ENCODE results near the gene SLC35F6. TPM values are rescaled to one million over a fixed set of nuclear protein-coding genes. Genes with fewer than 3 reads are reported as not detected.
"Not testable (repeated sequence)": the region's sequence is repeated elsewhere in the genome, so short reads cannot be mapped to it uniquely, and the experiment has no call there.

SLC35F6 gene
- total RNA-seq, 1 donor from 2014 or later = 7.8 TPM

DNA sequence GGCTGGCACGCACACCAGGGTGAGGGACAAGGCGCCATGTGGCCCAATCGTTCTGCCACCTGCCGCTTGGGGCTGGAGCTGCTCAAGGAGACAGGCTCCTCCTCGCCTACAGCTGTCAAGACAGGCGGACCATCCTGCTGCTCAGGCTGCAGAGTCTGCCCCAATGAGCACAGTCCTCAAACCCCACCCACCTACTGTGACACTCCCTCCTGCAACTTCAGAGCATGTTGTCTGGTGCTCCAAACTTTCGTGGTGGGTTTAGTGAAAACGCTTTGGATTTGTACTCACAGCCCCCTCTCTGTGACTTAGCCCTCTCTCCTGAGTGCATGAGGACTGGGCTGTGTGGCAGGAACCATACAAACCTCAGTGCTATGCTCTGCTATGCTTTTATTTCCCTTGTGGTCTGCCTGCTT is 23.2 kb upstream of the SLC35F6 start:
- Histone ChIP-seq H3K36me3 (ENCODE audit: control insufficient read depth in 3 of 3, insufficient read depth in 3 of 3, low read length in 3 of 3) (no peaks in the 10 kb centered on the region), H3K4me1 (ENCODE audit: control insufficient read depth in 3 of 3, insufficient read depth in 3 of 3, low read length in 3 of 3) (peaks cover 0 to 4% (median 2%) of the 10 kb centered on the region in 3 donors), H3K9me3 (ENCODE audit: control insufficient read depth in 3 of 3, low read length in 3 of 3) (no peaks in the 10 kb centered on the region), H3K27ac (ENCODE audit: low read depth, low read length) (no peak overlapping the region), H3K9ac (ENCODE audit: low read depth in 1 of 3, low read length in 3 of 3) (no peak overlapping the region), H3K27me3 (ENCODE audit: control insufficient read depth in 3 of 3, insufficient read depth in 3 of 3, low read length in 3 of 3) (peaks cover 0 to 4% (median 0%) of the 10 kb centered on the region in 3 donors), H3K4me3 (ENCODE audit: low read length in 3 of 3) (no peak overlapping the region)

DNA sequence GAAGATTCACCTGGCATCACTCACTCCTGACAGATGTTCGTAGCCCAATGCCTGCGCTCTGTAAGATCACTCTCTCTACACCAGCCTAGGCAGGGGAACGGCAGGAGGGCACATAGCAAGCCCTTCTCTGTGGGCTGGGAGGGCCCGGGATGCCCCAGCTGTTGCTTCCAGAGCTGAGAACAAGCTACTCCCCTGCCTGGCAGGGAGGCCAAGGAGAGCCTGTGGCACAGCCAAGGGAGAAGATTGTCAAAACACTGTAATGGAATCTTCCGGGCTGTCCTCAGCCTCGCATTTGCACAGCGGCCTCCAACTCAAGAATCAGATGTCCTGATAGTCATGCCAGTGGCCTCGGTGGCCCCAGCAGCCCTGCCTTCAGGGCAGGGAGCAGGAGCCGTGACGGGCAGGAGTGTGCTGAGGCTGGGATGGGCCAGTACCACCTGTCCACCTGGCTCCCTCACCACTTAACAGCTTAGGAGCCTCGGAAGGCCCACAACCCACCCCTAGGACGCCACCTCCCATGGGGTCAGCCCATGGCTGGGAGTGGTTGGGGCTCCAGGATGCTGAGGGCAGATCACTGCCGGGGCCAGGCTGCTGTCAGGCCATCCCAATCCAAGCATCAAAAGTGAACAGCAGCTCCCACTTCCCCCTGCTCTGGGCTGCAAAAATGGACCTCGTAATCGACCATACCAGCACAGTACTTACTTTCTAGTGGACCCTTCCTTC is 21.9 kb upstream of the SLC35F6 start:
- Histone ChIP-seq H3K27ac (ENCODE audit: low read depth, low read length) (no peak overlapping the region), H3K9ac (ENCODE audit: low read depth in 1 of 3, low read length in 3 of 3) (no peak overlapping the region), H3K4me1 (ENCODE audit: control insufficient read depth in 3 of 3, insufficient read depth in 3 of 3, low read length in 3 of 3) (no peaks in the 10 kb centered on the region)

DNA sequence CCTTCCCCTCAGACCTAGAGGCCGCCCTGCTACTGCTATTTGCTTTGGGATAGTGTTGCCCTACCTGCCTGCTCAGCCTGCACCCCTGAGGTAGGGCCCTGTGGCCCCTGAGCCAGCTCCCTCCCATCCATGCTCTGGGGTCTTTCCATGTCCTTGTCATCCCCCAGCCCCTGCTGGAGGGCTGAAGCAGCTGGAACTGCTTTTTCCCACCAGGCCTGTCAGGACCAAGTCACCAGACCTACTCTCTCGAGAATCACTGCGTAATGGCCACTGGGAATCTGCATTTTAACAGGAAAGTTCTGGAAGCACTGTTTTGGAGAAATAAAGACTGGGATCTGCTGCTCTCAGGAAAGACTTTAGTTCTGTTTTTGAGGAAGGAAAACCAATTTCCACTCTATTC is 20.2 kb upstream of the SLC35F6 start:
- H3K4me1 ChIP-seq (ENCODE audit: control insufficient read depth in 3 of 3, insufficient read depth in 3 of 3, low read length in 3 of 3) = no peaks in the 10 kb centered on the region
- no peak overlapping the region for H3K4me3 ChIP-seq (ENCODE audit: low read length in 3 of 3)
- H3K9me3 ChIP-seq (ENCODE audit: control insufficient read depth in 3 of 3, low read length in 3 of 3) = no peaks in the 10 kb centered on the region
- no peaks in the 10 kb centered on the region for H3K36me3 ChIP-seq (ENCODE audit: control insufficient read depth in 3 of 3, insufficient read depth in 3 of 3, low read length in 3 of 3)
- H3K9ac ChIP-seq (ENCODE audit: low read depth in 1 of 3, low read length in 3 of 3) = peak overlapping the region in 1 of 3 donors; percentile 33
- no peak overlapping the region for H3K27ac ChIP-seq (ENCODE audit: low read depth, low read length)
- H3K27me3 ChIP-seq (ENCODE audit: control insufficient read depth in 3 of 3, insufficient read depth in 3 of 3, low read length in 3 of 3) = no peaks in the 10 kb centered on the region

More for the DNA sequence above, 21.9 kb upstream of the SLC35F6 start:
- no peaks in the 10 kb centered on the region for H3K9me3 ChIP-seq (ENCODE audit: control insufficient read depth in 3 of 3, low read length in 3 of 3)
- H3K4me3 ChIP-seq (ENCODE audit: low read length in 3 of 3) = no peak overlapping the region
- H3K36me3 ChIP-seq (ENCODE audit: control insufficient read depth in 3 of 3, insufficient read depth in 3 of 3, low read length in 3 of 3) = no peaks in the 10 kb centered on the region
- peaks cover 0 to 4% (median 0%) of the 10 kb centered on the region in 3 donors for H3K27me3 ChIP-seq (ENCODE audit: control insufficient read depth in 3 of 3, insufficient read depth in 3 of 3, low read length in 3 of 3)

DNA sequence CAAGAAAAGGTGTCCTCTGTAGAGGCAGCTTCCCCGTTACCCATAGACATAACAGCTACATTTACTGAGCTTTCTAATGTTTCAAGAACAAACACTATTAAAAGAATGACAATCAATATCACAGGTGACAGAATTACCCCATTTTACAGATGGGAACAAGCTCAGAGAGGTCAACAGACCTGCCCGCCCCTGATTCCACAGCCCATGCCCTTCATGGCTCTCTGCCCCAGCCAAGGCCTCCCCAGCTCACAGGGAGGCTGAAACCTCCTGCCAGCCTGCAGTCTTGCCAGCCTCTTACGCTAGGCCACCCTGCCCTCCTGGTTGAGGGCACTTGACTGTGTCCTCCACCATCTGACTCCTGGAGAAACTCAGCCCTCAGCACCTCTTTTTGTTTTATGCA is 19.1 kb upstream of the SLC35F6 start:
- Histone ChIP-seq H3K4me1 (ENCODE audit: control insufficient read depth in 3 of 3, insufficient read depth in 3 of 3, low read length in 3 of 3) (no peaks in the 10 kb centered on the region), H3K27ac (ENCODE audit: low read depth, low read length) (no peak overlapping the region), H3K4me3 (ENCODE audit: low read length in 3 of 3) (no peak overlapping the region), H3K9ac (ENCODE audit: low read depth in 1 of 3, low read length in 3 of 3) (no peak overlapping the region), H3K9me3 (ENCODE audit: control insufficient read depth in 3 of 3, low read length in 3 of 3) (no peaks in the 10 kb centered on the region), H3K27me3 (ENCODE audit: control insufficient read depth in 3 of 3, insufficient read depth in 3 of 3, low read length in 3 of 3) (no peaks in the 10 kb centered on the region), H3K36me3 (ENCODE audit: control insufficient read depth in 3 of 3, insufficient read depth in 3 of 3, low read length in 3 of 3) (no peaks in the 10 kb centered on the region)

DNA sequence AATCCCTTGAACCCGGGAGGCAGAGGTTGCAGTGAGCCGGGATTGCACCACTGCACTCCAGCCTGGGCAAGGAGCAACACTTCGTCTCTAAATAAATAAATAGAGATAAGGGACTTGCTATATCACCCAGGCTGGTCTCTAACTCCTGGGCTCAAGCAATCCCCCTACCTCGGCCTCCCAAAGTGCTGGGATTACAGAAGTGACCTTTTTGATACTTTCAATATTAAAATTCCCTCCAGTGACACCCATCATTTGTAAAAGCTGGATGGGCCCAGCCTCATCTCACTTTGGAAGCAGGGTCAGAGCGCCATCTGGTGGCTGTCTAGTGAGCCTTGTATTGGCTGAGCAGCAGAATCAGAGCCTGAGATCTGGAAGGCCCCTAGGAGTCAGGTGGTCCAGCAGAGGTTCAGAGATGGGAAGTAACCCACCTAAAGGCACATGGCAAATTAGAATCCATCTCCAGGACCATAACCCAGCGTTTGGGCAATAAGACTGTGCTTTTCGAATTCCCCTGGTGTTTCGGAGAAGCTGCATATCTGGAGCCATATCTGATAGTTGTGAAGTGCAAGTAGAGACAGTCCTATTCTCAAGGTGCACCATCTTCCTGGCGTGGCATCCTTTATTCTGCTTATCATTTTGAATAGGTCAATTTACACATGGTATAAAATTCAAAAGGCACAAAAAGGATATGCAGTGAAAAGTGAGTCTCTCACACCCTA is 18.3 kb upstream of the SLC35F6 start:
- Histone ChIP-seq H3K27me3 (ENCODE audit: control insufficient read depth in 3 of 3, insufficient read depth in 3 of 3, low read length in 3 of 3) (no peaks in the 10 kb centered on the region), H3K9ac (ENCODE audit: low read depth in 1 of 3, low read length in 3 of 3) (no peak overlapping the region), H3K9me3 (ENCODE audit: control insufficient read depth in 3 of 3, low read length in 3 of 3) (no peaks in the 10 kb centered on the region), H3K27ac (ENCODE audit: low read depth, low read length) (no peak overlapping the region), H3K36me3 (ENCODE audit: control insufficient read depth in 3 of 3, insufficient read depth in 3 of 3, low read length in 3 of 3) (no peaks in the 10 kb centered on the region), H3K4me1 (ENCODE audit: control insufficient read depth in 3 of 3, insufficient read depth in 3 of 3, low read length in 3 of 3) (no peaks in the 10 kb centered on the region), H3K4me3 (ENCODE audit: low read length in 3 of 3) (no peak overlapping the region)

DNA sequence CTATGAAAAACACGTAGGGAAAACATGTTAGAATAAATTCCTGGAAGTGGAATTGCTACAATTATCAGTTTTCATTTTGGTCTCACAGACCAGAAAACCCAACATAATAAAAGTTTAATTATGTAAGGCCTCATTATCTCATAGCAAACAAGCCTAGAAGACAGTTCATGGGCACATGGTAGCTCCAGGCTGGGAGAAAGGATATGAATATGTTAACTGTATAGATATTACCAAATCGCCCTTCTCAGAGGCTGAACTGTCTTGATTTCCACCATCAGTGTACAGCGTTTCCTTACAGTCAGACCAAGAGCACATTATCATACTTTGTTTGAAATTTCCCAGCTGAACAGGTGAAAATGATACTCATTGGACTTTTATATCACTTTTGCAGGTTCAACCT is 17.1 kb upstream of the SLC35F6 start:
- Histone ChIP-seq H3K27me3 (ENCODE audit: control insufficient read depth in 3 of 3, insufficient read depth in 3 of 3, low read length in 3 of 3) (no peaks in the 10 kb centered on the region), H3K9me3 (ENCODE audit: control insufficient read depth in 3 of 3, low read length in 3 of 3) (no peaks in the 10 kb centered on the region), H3K4me3 (ENCODE audit: low read length in 3 of 3) (no peak overlapping the region), H3K9ac (ENCODE audit: low read depth in 1 of 3, low read length in 3 of 3) (no peak overlapping the region), H3K36me3 (ENCODE audit: control insufficient read depth in 3 of 3, insufficient read depth in 3 of 3, low read length in 3 of 3) (no peaks in the 10 kb centered on the region), H3K27ac (ENCODE audit: low read depth, low read length) (no peak overlapping the region), H3K4me1 (ENCODE audit: control insufficient read depth in 3 of 3, insufficient read depth in 3 of 3, low read length in 3 of 3) (no peaks in the 10 kb centered on the region)

DNA sequence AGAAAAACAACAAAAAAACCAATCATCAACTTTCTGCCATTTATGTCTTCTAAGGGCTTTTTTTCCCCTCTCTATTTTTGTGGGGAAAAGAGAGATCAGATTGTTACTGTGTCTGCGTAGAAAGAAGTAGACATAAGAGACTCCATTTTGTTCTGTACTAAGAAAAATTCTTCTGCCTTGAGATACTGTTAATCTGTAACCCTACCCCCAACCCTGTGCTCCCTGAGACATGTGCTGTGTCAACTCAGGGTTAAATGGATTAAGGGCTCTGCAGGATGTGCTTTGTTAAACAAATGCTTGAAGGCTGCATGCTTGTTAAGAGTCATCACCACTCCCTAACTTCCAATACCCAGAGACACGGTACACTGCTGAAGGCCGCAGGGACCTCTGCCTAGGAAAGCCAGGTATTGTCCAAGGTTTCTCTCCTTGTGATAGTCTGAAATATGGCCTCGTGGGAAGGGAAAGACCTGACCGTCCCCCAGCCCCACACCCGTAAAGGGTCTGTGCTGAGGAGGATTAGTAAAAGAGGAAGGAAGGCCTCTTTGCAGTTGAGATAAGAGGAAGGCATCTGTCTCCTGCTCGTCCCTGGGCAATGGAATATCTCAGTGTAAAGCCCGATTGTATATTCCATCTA is 14.2 kb upstream of the SLC35F6 start:
- not testable (repeated sequence) for H3K27ac ChIP-seq (ENCODE audit: low read depth, low read length); H3K36me3 ChIP-seq (ENCODE audit: control insufficient read depth in 3 of 3, insufficient read depth in 3 of 3, low read length in 3 of 3); H3K27me3 ChIP-seq (ENCODE audit: control insufficient read depth in 3 of 3, insufficient read depth in 3 of 3, low read length in 3 of 3); H3K9ac ChIP-seq (ENCODE audit: low read depth in 1 of 3, low read length in 3 of 3); H3K4me1 ChIP-seq (ENCODE audit: control insufficient read depth in 3 of 3, insufficient read depth in 3 of 3, low read length in 3 of 3); H3K4me3 ChIP-seq (ENCODE audit: low read length in 3 of 3); H3K9me3 ChIP-seq (ENCODE audit: control insufficient read depth in 3 of 3, low read length in 3 of 3)

DNA sequence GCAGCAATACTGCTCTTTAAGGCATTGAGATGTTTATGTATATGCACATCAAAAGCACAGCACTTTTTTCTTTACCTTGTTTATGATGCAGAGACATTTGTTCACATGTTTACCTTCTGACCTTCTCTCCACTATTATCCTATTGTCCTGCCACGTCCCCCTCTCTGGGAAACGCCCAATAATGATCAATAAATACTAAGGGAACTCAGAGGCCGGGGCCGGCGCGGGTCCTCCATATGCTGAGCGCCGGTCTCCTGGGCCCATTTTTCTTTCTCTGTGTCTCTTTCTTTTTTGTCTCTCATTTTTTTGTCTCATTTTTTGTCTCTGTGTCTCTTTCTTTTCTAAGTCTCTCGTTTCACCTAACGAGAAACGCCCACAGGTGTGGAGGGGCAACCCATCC is 13.6 kb upstream of the SLC35F6 start:
- H3K4me1 ChIP-seq (ENCODE audit: control insufficient read depth in 3 of 3, insufficient read depth in 3 of 3, low read length in 3 of 3); H3K4me3 ChIP-seq (ENCODE audit: low read length in 3 of 3); H3K36me3 ChIP-seq (ENCODE audit: control insufficient read depth in 3 of 3, insufficient read depth in 3 of 3, low read length in 3 of 3); H3K27ac ChIP-seq (ENCODE audit: low read depth, low read length); H3K27me3 ChIP-seq (ENCODE audit: control insufficient read depth in 3 of 3, insufficient read depth in 3 of 3, low read length in 3 of 3); H3K9ac ChIP-seq (ENCODE audit: low read depth in 1 of 3, low read length in 3 of 3); H3K9me3 ChIP-seq (ENCODE audit: control insufficient read depth in 3 of 3, low read length in 3 of 3): not testable (repeated sequence)

DNA sequence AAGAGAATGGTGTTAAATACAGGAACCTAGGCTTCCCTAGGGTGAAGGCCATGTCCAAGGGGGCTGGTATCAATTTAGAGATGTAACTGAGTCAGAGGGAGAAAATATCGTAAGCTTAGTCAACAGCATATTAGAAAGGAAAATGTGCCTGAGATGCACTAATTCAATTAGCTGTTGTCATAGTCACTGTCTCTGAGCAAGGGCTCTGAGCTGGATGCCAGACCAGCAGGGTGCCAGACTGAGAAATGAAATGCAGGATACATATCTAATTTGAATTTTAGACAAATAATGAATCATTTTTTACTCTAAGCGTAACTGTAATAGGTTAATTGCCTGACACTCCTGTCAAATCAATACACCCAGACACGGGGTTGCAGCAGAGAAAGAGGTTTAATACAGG is 11.4 kb upstream of the SLC35F6 start:
- H3K27me3 ChIP-seq (ENCODE audit: control insufficient read depth in 3 of 3, insufficient read depth in 3 of 3, low read length in 3 of 3) = no peaks in the 10 kb centered on the region
- H3K4me1 ChIP-seq (ENCODE audit: control insufficient read depth in 3 of 3, insufficient read depth in 3 of 3, low read length in 3 of 3) = no peaks in the 10 kb centered on the region
- H3K9me3 ChIP-seq (ENCODE audit: control insufficient read depth in 3 of 3, low read length in 3 of 3) = no peaks in the 10 kb centered on the region
- no peak overlapping the region for H3K27ac ChIP-seq (ENCODE audit: low read depth, low read length)
- H3K4me3 ChIP-seq (ENCODE audit: low read length in 3 of 3) = no peak overlapping the region
- H3K36me3 ChIP-seq (ENCODE audit: control insufficient read depth in 3 of 3, insufficient read depth in 3 of 3, low read length in 3 of 3) = no peaks in the 10 kb centered on the region
- H3K9ac ChIP-seq (ENCODE audit: low read depth in 1 of 3, low read length in 3 of 3) = no peak overlapping the region

DNA sequence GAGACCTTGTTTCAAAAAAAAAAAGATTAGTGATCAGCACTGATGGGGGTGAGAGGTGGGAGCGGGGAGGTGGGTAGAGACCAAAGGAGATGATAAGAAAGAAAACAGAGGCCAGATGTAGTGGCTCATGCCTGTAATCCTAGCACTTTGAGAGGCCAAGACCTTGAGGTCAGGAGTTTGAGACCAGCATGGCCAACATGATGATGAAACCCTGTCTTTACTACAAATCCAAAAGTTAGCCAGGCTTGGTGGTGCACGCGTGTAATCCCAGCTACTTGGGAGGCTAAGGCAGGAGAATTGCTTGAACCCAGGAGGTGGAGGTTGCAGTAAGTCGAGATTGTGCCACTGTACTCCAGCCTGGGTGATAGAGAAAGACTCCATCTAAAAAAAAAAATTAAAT is 9.5 kb upstream of the SLC35F6 start:
- no peak overlapping the region for H3K9ac ChIP-seq (ENCODE audit: low read depth in 1 of 3, low read length in 3 of 3)
- H3K27ac ChIP-seq (ENCODE audit: low read depth, low read length) = no peak overlapping the region
- H3K36me3 ChIP-seq (ENCODE audit: control insufficient read depth in 3 of 3, insufficient read depth in 3 of 3, low read length in 3 of 3) = no peaks in the 10 kb centered on the region
- peaks cover 9 to 10% (median 9%) of the 10 kb centered on the region in 3 donors for H3K4me1 ChIP-seq (ENCODE audit: control insufficient read depth in 3 of 3, insufficient read depth in 3 of 3, low read length in 3 of 3)
- no peak overlapping the region for H3K4me3 ChIP-seq (ENCODE audit: low read length in 3 of 3)
- no peaks in the 10 kb centered on the region for H3K9me3 ChIP-seq (ENCODE audit: control insufficient read depth in 3 of 3, low read length in 3 of 3)
- no peaks in the 10 kb centered on the region for H3K27me3 ChIP-seq (ENCODE audit: control insufficient read depth in 3 of 3, insufficient read depth in 3 of 3, low read length in 3 of 3)

Measured in skeletal muscle tissue (tissue), 4 donors.